OCI-LY1 (cell line): ENCODE results near the gene RASA2.

Experiments used
- CTCF ChIP-seq: fragments of 200-600 bp; sonication (generic), shearing (Covaris generic); IDR thresholded peaks from 2 replicates; pipeline ENCODE4 v1.5.1; 2017; ENCODE audit warnings: mild to moderate bottlenecking, antibody characterized with exemption, low read length, moderate library complexity, mixed read lengths
- EZH2 ChIP-seq: fragments of 200-600 bp; sonication (generic), shearing (Covaris generic); IDR thresholded peaks from 2 replicates; pipeline ENCODE4 v1.8.0; 2017; ENCODE audit warnings: borderline replicate concordance, mixed run types, mild to moderate bottlenecking, antibody characterized with exemption, low read length, moderate library complexity, mixed read lengths

- TF ChIP-seq CTCF (no peak), EZH2 (no peak)
Observed at GRCh38 chr3:141657516-141657915, 170.7 kb downstream of the RASA2 start.
